Smooth muscle cell (in vitro differentiated cells): ENCODE results near the gene RAB28. TPM values are rescaled to one million over a fixed set of nuclear protein-coding genes. Genes with fewer than 3 reads are reported as not detected.
A peak's percentile ranks its signal among the peaks of the same experiment; 100 is the strongest.

Source experiments
- DNase-seq: peaks from one replicate; lab custom pipeline; 2025; ENCODE audit not compliant: unreplicated experiment; lab: John Stamatoyannopoulos, UW
- H2AFZ ChIP-seq: fragments of 200-600 bp; sonication (generic); 2 replicates; pipeline ENCODE4 v1.6.0; 2016; ENCODE audit warnings: antibody characterized with exemption, low read depth, mild to moderate bottlenecking
- H3F3A ChIP-seq: fragments of 200-600 bp; sonication (generic); 2 replicates; pipeline ENCODE4 v1.6.0; 2017; ENCODE audit warnings: antibody characterized with exemption, low read depth
- H3K27ac ChIP-seq: fragments of 200-600 bp; sonication (generic); 2 replicates; pipeline ENCODE4 v1.5.1; 2016; ENCODE audit warnings: low read depth, mild to moderate bottlenecking
- H3K27me3 ChIP-seq: fragments of 200-600 bp; sonication (generic); 2 replicates; pipeline ENCODE4 v1.6.1; 2016; ENCODE audit warnings: low read depth, mild to moderate bottlenecking
- H3K36me3 ChIP-seq: fragments of 200-600 bp; sonication (generic); 2 replicates; pipeline ENCODE4 v1.5.1; 2016; ENCODE audit warnings: low read depth
- H3K4me1 ChIP-seq: fragments of 200-600 bp; sonication (generic); 2 replicates; pipeline ENCODE4 v1.5.1; 2016; ENCODE audit warnings: low read depth
- H3K4me2 ChIP-seq: fragments of 200-600 bp; sonication (generic); 2 replicates; pipeline ENCODE4 v1.6.0; 2016; ENCODE audit warnings: mild to moderate bottlenecking
- H3K4me3 ChIP-seq: fragments of 200-600 bp; sonication (generic); 2 replicates; pipeline ENCODE4 v1.5.1; 2016; ENCODE audit warnings: mild to moderate bottlenecking
- H3K79me2 ChIP-seq: fragments of 200-600 bp; sonication (generic); 2 replicates; pipeline ENCODE4 v1.6.0; 2016; ENCODE audit warnings: low read depth, mild to moderate bottlenecking
- H3K9ac ChIP-seq: fragments of 200-600 bp; sonication (generic); 2 replicates; pipeline ENCODE4 v1.6.0; 2016; ENCODE audit warnings: low read depth
- H3K9me3 ChIP-seq: fragments of 200-600 bp; sonication (generic); replicated peaks from 2 replicates; pipeline ENCODE4 v1.5.1; 2016; ENCODE audit warnings: low read depth
- H4K20me1 ChIP-seq: fragments of 200-600 bp; sonication (generic); 2 replicates; pipeline ENCODE4 v1.6.0; 2016; ENCODE audit warnings: low read depth
- CTCF ChIP-seq: fragments of 200-600 bp; sonication (generic); IDR thresholded peaks from 2 replicates; pipeline ENCODE4 v1.5.1; 2017; ENCODE audit warnings: borderline replicate concordance, mild to moderate bottlenecking, antibody characterized with exemption; ENCODE audit not compliant: insufficient read depth, poor library complexity, severe bottlenecking
- WGBS: methylation state at CpG from one replicate; pipeline ENCODE4 v1.1.7; 2016; ENCODE audit warnings: low lambda C conversion rate; 5-methylcytosine and 5-hydroxymethylcytosine counted together
- polyA plus RNA-seq: library from polyadenylated mRNA; unstranded; fragments of >200 nt; fragmentation: Nextera tagmentation; extraction: Ambion mirVana; gene quantifications from 2 replicates; pipeline ENCODE4 v1.2.1, GENCODE V29; 2016
- total RNA-seq: library from RNA; depleted of rRNA; stranded (reverse); fragments of >200 nt; gene quantifications from 2 replicates; pipeline ENCODE4 v1.2.3, GENCODE V29; 2014

The RAB28 gene
- total RNA-seq (37.2 and 40.7 TPM in 2 replicates), polyA plus RNA-seq (32.8 and 36.8 TPM in 2 replicates)

GRCh38 chr4:13484122-13484748 is at the start of gene RAB28:
Gene RAB28, minus strand, starts transcription at chr4:13484340.
- Histone ChIP-seq H3K27ac (peak within 1 kb of the TSS; percentile 97), H3F3A (no peaks in the 10 kb centered on the region), H3K4me2 (peak within 1 kb of the TSS; percentile 85), H3K36me3 (no peaks in the 10 kb centered on the region), H3K4me3 (peak within 1 kb of the TSS; percentile 88), H2AFZ (peak within 1 kb of the TSS; percentile 92), H3K79me2 (peaks cover 38% of the 10 kb centered on the region), H3K9me3 (no peaks in the 10 kb centered on the region), H3K4me1 (peaks cover 26% of the 10 kb centered on the region), H3K9ac (peak within 1 kb of the TSS; percentile 99), H4K20me1 (peaks cover 14% of the 10 kb centered on the region), H3K27me3 (no peaks in the 10 kb centered on the region)
- no peak for TF ChIP-seq CTCF
- peak; percentile 94 for DNase-seq
- WGBS: 0% methylated on average over 44 of the region's 59 CpGs

GRCh38 chr4:13531625-13531998 is 47.5 kb upstream of the RAB28 start:
- DNase-seq: no peak
- Histone ChIP-seq H2AFZ (peak overlapping the region; percentile 52), H3K27ac (no peak overlapping the region), H4K20me1 (no peaks in the 10 kb centered on the region), H3K79me2 (no peaks in the 10 kb centered on the region), H3K9me3 (no peaks in the 10 kb centered on the region), H3K9ac (no peak overlapping the region), H3K27me3 (peaks cover 100% of the 10 kb centered on the region), H3K36me3 (no peaks in the 10 kb centered on the region), H3K4me1 (peaks cover 17% of the 10 kb centered on the region), H3F3A (no peaks in the 10 kb centered on the region), H3K4me2 (peak overlapping the region; percentile 66), H3K4me3 (peak overlapping the region; percentile 17)
- 47% methylated on average over 8 of the region's 8 CpGs for WGBS
- no peak for TF ChIP-seq CTCF

GRCh38 chr4:13530823-13531624 is 46.9 kb upstream of the RAB28 start:
- peak overlapping the region; percentile 52 for H2AFZ ChIP-seq
- peak overlapping the region; percentile 66 for H3K4me2 ChIP-seq
- H3F3A ChIP-seq: no peaks in the 10 kb centered on the region
- no peaks in the 10 kb centered on the region for H3K36me3 ChIP-seq
- H3K9ac ChIP-seq: no peak overlapping the region
- no peak for TF ChIP-seq CTCF
- no peaks in the 10 kb centered on the region for H3K79me2 ChIP-seq
- no peaks in the 10 kb centered on the region for H4K20me1 ChIP-seq
- H3K27me3 ChIP-seq: peaks cover 100% of the 10 kb centered on the region
- H3K4me3 ChIP-seq: peak overlapping the region; percentile 17
- 20% methylated on average over 35 of the region's 35 CpGs for WGBS
- no peaks in the 10 kb centered on the region for H3K9me3 ChIP-seq
- no peak for DNase-seq
- H3K27ac ChIP-seq: no peak overlapping the region
- peaks cover 17% of the 10 kb centered on the region for H3K4me1 ChIP-seq
